GM12878 (cell line): ENCODE measurements around the gene ZNF695. TPM values are rescaled to one million over a fixed set of nuclear protein-coding genes. Genes with fewer than 3 reads are reported as not detected.

ENCODE experiments used
- ATAC-seq: fragments of 200-7000 bp; cut with Tn5 transposase; 3 replicates; pipeline ENCODE4 v1.9.1; 2020; ENCODE audit warnings: mild to moderate bottlenecking, moderate library complexity
- BruUV-seq: library from RNA; stranded (reverse); fragments of 400-500 nt; replicated peaks from 2 replicates; lab custom pipeline; 2021; lab: Mats Ljungman, UMichigan
- CTCF ChIA-PET: fragments of 300-600 bp; sonication (Branson Sonifier 250); formaldehyde crosslinking; extraction: SDS; loops from one replicate; lab custom pipeline; 2021; ENCODE audit warnings: inconsistent platforms; lab: Yijun Ruan, JAX
- POLR2A ChIA-PET: fragments of 350-600 bp; formaldehyde crosslinking; extraction: SDS; loops from one replicate; lab custom pipeline; 2021; ENCODE audit warnings: inconsistent platforms; lab: Charles Lee
- RAD21 ChIA-PET: fragments of 300-600 bp; sonication (Branson Sonifier 250); formaldehyde crosslinking; loops from one replicate; lab custom pipeline; 2023; ENCODE audit warnings: antibody characterized with exemption; ENCODE audit not compliant: unreplicated experiment; lab: Charles Lee
- SMC1A ChIA-PET: fragments of 300-600 bp; sonication (Branson Sonifier 250); formaldehyde crosslinking; loops from one replicate; lab custom pipeline; 2023; ENCODE audit not compliant: unreplicated experiment, uncharacterized antibody; lab: Charles Lee
- DNase-seq: peaks from one replicate; pipeline ENCODE4 v3.0.0-alpha.2; 2011; ENCODE audit warnings: low read depth, low spot score
- FAIRE-seq: peaks from 3 replicates; lab custom pipeline; 2011; peaks lifted over from hg19 to GRCh38; lab: Jason Lieb, UNC
- H2AFZ ChIP-seq: 2 replicates; pipeline ENCODE4 v1.6.0; 2011; ENCODE audit warnings: low read depth, low read length, control low read depth; ENCODE audit not compliant: control insufficient read depth
- H3K27ac ChIP-seq: 2 replicates; pipeline ENCODE4 v1.5.1; 2011; ENCODE audit warnings: control low read depth; ENCODE audit not compliant: control insufficient read depth, insufficient read depth
- H3K27me3 ChIP-seq, 2 experiments: replicated peaks in 1 of 2; 2 replicates each; pipeline versions ENCODE4 v1.6.0 to v1.6.1; 2011; ENCODE audit warnings: low read length in 1 of 2; ENCODE audit not compliant: control insufficient read depth in 2 of 2, insufficient read depth in 2 of 2
- H3K36me3 ChIP-seq, 2 experiments: 2 replicates each; pipeline ENCODE4 v1.5.1; 2011; ENCODE audit warnings: low read length in 1 of 2; ENCODE audit not compliant: control insufficient read depth in 2 of 2, insufficient read depth in 2 of 2
- H3K4me1 ChIP-seq: 2 replicates; pipeline ENCODE4 v1.6.1; 2011; ENCODE audit warnings: mild to moderate bottlenecking, low read length, moderate library complexity, mixed read lengths; ENCODE audit not compliant: control insufficient read depth, insufficient read depth
- H3K4me2 ChIP-seq: 2 replicates; pipeline ENCODE4 v1.6.0; 2011; ENCODE audit warnings: control low read depth; ENCODE audit not compliant: control insufficient read depth, insufficient read depth
- H3K4me3 ChIP-seq: fragments of 200-600 bp; sonication (generic); 2 replicates; pipeline ENCODE4 v1.5.1; 2016
- H3K79me2 ChIP-seq: 2 replicates; pipeline ENCODE4 v1.6.0; 2011; ENCODE audit warnings: low read length; ENCODE audit not compliant: control insufficient read depth, insufficient read depth
- H3K9ac ChIP-seq: 2 replicates; pipeline ENCODE4 v1.8.0; 2011; ENCODE audit warnings: low read length, control low read depth, mixed read lengths; ENCODE audit not compliant: control insufficient read depth, insufficient read depth
- H3K9me3 ChIP-seq: replicated peaks from 3 replicates; pipeline ENCODE4 v1.5.1; 2011; ENCODE audit warnings: mild to moderate bottlenecking, low read length; ENCODE audit not compliant: control insufficient read depth, insufficient read depth
- H4K20me1 ChIP-seq: 2 replicates; pipeline ENCODE4 v1.6.0; 2011; ENCODE audit not compliant: control insufficient read depth, insufficient read depth
- CBX5 ChIP-seq: sonication (generic); IDR thresholded peaks from 2 replicates; pipeline ENCODE4 v1.6.1; 2016; ENCODE audit warnings: low read depth, moderate library complexity, mild to moderate bottlenecking, inconsistent platforms
- CHD1 ChIP-seq: IDR thresholded peaks from 2 replicates; pipeline ENCODE4 v1.6.1; 2012; ENCODE audit warnings: low read depth, low read length, improper control_type of control experiment
- CHD4 ChIP-seq: fragments of 200-600 bp; sonication (generic); IDR thresholded peaks from 2 replicates; pipeline ENCODE4 v1.6.1; 2016; ENCODE audit warnings: mild to moderate bottlenecking
- ESRRA ChIP-seq: IDR thresholded peaks from 2 replicates; pipeline ENCODE4 v1.6.1; 2012; ENCODE audit warnings: mild to moderate bottlenecking, low read length, improper control_type of control experiment
- IRF4 ChIP-seq: IDR thresholded peaks from 2 replicates; pipeline ENCODE4 v1.6.1; 2011; ENCODE audit warnings: low read depth, low read length
- MXI1 ChIP-seq: fragments of 150-350 bp; IDR thresholded peaks from 2 replicates; pipeline ENCODE4 v1.6.1; 2011; ENCODE audit warnings: low read depth, mild to moderate bottlenecking, inconsistent platforms, low read length, improper control_type of control experiment
- PAX5 ChIP-seq: IDR thresholded peaks from 2 replicates; pipeline ENCODE4 v1.6.1; 2011; ENCODE audit warnings: low read depth, low read length, borderline replicate concordance
- SREBF2 ChIP-seq: IDR thresholded peaks from 2 replicates; pipeline ENCODE4 v1.6.1; 2012; ENCODE audit warnings: mild to moderate bottlenecking, low read length
- TARDBP ChIP-seq: IDR thresholded peaks from 2 replicates; pipeline ENCODE4 v1.6.1; 2016; ENCODE audit warnings: borderline replicate concordance
- TBL1XR1 ChIP-seq: IDR thresholded peaks from 2 replicates; pipeline ENCODE4 v1.6.1; 2012; ENCODE audit warnings: low read depth, low read length, improper control_type of control experiment
- TCF3 ChIP-seq: IDR thresholded peaks from 2 replicates; pipeline ENCODE4 v1.6.1; 2012; ENCODE audit warnings: low read depth, mild to moderate bottlenecking, low read length, borderline replicate concordance; ENCODE audit not compliant: insufficient read depth
- ZNF274 ChIP-seq: IDR thresholded peaks from one replicate; pipeline ENCODE4 v1.8.0; 2011; ENCODE audit not compliant: insufficient read length, insufficient read depth
- WGBS: methylation state at CpG from one replicate; pipeline ENCODE4 v1.1.6; 2016; ENCODE audit warnings: low lambda C conversion rate; ENCODE audit not compliant: insufficient replicate concordance, insufficient coverage; ENCODE audit errors: missing lambda C conversion rate; 5-methylcytosine and 5-hydroxymethylcytosine counted together
- in situ Hi-C: fragments of 300-500 bp; cut with MboI; formaldehyde crosslinking; loops from 9 replicates; pipeline ENCODE4 v1.14.3; 2018; ENCODE audit warnings: mixed read lengths
- intact Hi-C: fragments of 100-400 bp; cut with micrococcal nuclease; formaldehyde crosslinking; loops from one replicate; pipeline ENCODE4 v1.14.2; 2022; ENCODE audit not compliant: unreplicated experiment
- polyA plus RNA-seq, 11 experiments: library from polyadenylated mRNA; depleted of rRNA in 4 of 11; unstranded in 6 of 11; stranded (reverse) in 5 of 11; fragments of >200 nt; fragmentation: Nextera tagmentation in 4 of 11; fragmentation: Illumina TruSeq in 1 of 11; extraction: Ambion mirVana in 4 of 11; extraction: Trizol in 1 of 11; gene quantifications; 1 replicate in 1 of 11; 2 replicates in 10 of 11; pipeline versions ENCODE4 v1.2.1 to v1.2.3, GENCODE V29; 2011 to 2016; ENCODE audit warnings: inconsistent platforms in 2 of 11, missing spikeins in 2 of 11, low read depth in 1 of 11
- total RNA-seq, 4 experiments: library from RNA; depleted of rRNA in 3 of 4; stranded (reverse); fragments of >200 nt in 3 of 4; fragmentation: Illumina TruSeq in 1 of 4; extraction: Trizol in 1 of 4; gene quantifications; 2 replicates each; pipeline versions ENCODE4 v1.2.1 to v1.2.3, GENCODE V29; 2013 to 2021
- TF ChIP-seq, protein P1 (sequence below): IDR thresholded peaks from 2 replicates; pipeline ENCODE4 v1.6.1; 2011; ENCODE audit warnings: low read depth, mild to moderate bottlenecking, low read length, moderate library complexity, borderline replicate concordance; ENCODE audit errors: extremely low read depth
- TF ChIP-seq, protein P2 (sequence below): IDR thresholded peaks from 2 replicates; pipeline ENCODE4 v1.6.1; 2011; ENCODE audit warnings: borderline replicate concordance, low read depth, mild to moderate bottlenecking, moderate library complexity, mixed read lengths, low read length; ENCODE audit not compliant: insufficient read depth; ENCODE audit errors: extremely low read length
- TF ChIP-seq, protein P3 (sequence below): fragments of 150-350 bp; IDR thresholded peaks from 2 replicates; pipeline ENCODE4 v1.6.1; 2016; ENCODE audit warnings: low read depth, low read length
- TF ChIP-seq, protein P4 (sequence below): fragments of 450-650 bp; IDR thresholded peaks from 2 replicates; pipeline ENCODE4 v1.6.1; 2017; ENCODE audit warnings: low read depth, mild to moderate bottlenecking, moderate library complexity

Gene ZNF695
- total and polyA plus RNA-seq, 10 of the 15 experiments (the other 5 are each of a cell fraction or from before 2014, with no cell fraction given), result 0.04 to 1.8 (median 1.2) TPM

DNA sequence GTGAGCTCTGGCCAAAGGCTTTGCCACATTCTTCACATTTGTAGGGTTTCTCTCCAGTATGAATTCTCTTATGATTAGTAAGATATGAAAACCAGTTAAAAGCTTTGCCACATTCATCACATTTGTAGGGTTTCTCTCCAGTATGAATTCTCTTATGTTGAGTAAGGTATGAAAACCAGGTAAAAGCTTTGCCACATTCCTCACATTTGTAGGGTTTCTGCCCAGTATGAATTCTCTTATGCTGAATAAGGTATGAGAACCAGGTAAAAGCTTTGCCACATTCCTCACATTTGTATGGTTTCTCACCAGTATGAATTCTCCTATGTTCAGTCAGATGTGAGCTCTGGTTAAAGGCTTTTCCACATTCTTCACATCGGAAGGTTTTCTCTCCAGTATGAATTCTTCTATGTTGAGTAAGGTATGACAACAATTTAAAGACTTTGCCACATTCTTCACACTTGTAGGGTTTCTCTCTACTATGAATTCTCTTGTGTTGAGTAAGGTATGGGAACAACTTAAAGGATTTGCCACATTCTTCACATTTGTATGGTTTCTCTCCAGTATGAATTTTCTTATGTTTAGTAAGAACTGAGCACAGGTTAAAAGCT, 20.7 kb downstream of the ZNF695 start:
- RAD21 ChIA-PET, result no interaction called here
- BruUV-seq, result no TSS peak
- FAIRE-seq (no peak), DNase-seq (no peak), ATAC-seq (no peak)
- 100% methylated on average over 1 of the region's 1 CpG for WGBS
- H3K27me3 ChIP-seq, result no peaks in the 10 kb centered on the region
- no peak for TF ChIP-seq TBL1XR1
- TF ChIP-seq MXI1, result no peak
- no peak for TF ChIP-seq SREBF2
- TF ChIP-seq, protein P1, sequence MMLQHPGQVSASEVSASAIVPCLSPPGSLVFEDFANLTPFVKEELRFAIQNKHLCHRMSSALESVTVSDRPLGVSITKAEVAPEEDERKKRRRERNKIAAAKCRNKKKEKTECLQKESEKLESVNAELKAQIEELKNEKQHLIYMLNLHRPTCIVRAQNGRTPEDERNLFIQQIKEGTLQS, result no peak
- TF ChIP-seq ZNF274, result peak; percentile 95
- no peak for TF ChIP-seq IRF4
- no peak for TF ChIP-seq CHD4
- no peak for TF ChIP-seq ESRRA
- TF ChIP-seq TCF3, result no peak
- TF ChIP-seq TARDBP, result no peak
- TF ChIP-seq, protein P2, sequence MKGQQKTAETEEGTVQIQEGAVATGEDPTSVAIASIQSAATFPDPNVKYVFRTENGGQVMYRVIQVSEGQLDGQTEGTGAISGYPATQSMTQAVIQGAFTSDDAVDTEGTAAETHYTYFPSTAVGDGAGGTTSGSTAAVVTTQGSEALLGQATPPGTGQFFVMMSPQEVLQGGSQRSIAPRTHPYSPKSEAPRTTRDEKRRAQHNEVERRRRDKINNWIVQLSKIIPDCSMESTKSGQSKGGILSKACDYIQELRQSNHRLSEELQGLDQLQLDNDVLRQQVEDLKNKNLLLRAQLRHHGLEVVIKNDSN, result no peak
- TF ChIP-seq CHD1, result no peak
- no peak for TF ChIP-seq PAX5
- TF ChIP-seq, protein P3, sequence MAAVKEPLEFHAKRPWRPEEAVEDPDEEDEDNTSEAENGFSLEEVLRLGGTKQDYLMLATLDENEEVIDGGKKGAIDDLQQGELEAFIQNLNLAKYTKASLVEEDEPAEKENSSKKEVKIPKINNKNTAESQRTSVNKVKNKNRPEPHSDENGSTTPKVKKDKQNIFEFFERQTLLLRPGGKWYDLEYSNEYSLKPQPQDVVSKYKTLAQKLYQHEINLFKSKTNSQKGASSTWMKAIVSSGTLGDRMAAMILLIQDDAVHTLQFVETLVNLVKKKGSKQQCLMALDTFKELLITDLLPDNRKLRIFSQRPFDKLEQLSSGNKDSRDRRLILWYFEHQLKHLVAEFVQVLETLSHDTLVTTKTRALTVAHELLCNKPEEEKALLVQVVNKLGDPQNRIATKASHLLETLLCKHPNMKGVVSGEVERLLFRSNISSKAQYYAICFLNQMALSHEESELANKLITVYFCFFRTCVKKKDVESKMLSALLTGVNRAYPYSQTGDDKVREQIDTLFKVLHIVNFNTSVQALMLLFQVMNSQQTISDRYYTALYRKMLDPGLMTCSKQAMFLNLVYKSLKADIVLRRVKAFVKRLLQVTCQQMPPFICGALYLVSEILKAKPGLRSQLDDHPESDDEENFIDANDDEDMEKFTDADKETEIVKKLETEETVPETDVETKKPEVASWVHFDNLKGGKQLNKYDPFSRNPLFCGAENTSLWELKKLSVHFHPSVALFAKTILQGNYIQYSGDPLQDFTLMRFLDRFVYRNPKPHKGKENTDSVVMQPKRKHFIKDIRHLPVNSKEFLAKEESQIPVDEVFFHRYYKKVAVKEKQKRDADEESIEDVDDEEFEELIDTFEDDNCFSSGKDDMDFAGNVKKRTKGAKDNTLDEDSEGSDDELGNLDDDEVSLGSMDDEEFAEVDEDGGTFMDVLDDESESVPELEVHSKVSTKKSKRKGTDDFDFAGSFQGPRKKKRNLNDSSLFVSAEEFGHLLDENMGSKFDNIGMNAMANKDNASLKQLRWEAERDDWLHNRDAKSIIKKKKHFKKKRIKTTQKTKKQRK, result no peak
- TF ChIP-seq, protein P4, sequence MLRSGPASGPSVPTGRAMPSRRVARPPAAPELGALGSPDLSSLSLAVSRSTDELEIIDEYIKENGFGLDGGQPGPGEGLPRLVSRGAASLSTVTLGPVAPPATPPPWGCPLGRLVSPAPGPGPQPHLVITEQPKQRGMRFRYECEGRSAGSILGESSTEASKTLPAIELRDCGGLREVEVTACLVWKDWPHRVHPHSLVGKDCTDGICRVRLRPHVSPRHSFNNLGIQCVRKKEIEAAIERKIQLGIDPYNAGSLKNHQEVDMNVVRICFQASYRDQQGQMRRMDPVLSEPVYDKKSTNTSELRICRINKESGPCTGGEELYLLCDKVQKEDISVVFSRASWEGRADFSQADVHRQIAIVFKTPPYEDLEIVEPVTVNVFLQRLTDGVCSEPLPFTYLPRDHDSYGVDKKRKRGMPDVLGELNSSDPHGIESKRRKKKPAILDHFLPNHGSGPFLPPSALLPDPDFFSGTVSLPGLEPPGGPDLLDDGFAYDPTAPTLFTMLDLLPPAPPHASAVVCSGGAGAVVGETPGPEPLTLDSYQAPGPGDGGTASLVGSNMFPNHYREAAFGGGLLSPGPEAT, result no peak
- peak; percentile 84 for TF ChIP-seq CBX5
- H2AFZ ChIP-seq, result no peak overlapping the region
- no peak overlapping the region for H3K4me2 ChIP-seq
- CTCF ChIA-PET, result no interaction called here
- in situ Hi-C loops, result no loop called here
- no peaks in the 10 kb centered on the region for H3K79me2 ChIP-seq
- H3K4me3 ChIP-seq, result no peak overlapping the region
- intact Hi-C loops, result no loop called here
- H3K9ac ChIP-seq, result no peak overlapping the region
- H3K36me3 ChIP-seq, result no peaks in the 10 kb centered on the region
- POLR2A ChIA-PET, result no interaction called here
- no peaks in the 10 kb centered on the region for H3K4me1 ChIP-seq
- SMC1A ChIA-PET, result interaction anchor here (1.0 kb wide), 1 partner anchor 81 kb away, joined by 3 read pairs; no protein-coding TSS in a partner anchor
- H3K9me3 ChIP-seq, result peaks cover 21% of the 10 kb centered on the region
- H4K20me1 ChIP-seq, result no peaks in the 10 kb centered on the region
- no peak overlapping the region for H3K27ac ChIP-seq
